Measurements from ENCODE around the gene RABAC1. TPM values are rescaled to one million over a fixed set of nuclear protein-coding genes. Genes with fewer than 3 reads are reported as not detected.

RABAC1 gene
- total RNA-seq, 1 experiment from 2014 or later, result 114 TPM

DNA sequence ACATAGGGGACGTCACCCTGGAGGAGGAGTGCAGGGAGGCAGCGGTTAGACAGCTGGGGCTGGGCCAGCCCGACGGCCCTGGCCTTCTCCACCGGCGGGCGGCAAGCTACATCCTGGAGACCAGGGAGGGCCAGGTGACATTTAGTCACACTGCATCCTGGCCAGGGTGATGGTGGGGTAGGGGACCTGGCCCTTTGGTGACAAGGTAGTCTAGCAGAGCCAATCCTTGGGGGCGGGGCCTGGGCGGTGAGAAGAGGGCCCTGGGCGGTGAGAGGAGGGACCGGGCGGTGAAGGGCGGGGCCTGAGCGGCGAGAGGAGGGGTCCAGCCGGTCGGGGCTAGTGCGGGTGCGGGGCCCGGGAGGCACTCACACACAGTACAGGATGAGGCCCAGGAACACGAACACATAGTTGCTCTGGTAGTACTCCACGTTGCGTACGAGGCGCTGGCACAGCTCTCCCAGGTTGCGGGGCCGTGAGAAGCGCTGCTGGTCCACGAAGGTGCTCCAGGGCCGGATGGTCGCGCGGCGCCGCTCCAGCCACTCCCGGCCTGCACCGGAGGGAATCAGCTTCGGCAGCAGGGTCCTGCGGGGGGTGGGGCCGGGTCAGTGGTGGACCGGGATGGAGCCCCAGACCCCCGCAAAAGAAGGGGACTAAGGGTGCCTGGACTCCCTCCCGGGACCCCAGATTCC lies 610 bp downstream of the RABAC1 start:
- Histone ChIP-seq H3K36me3 (ENCODE audit: insufficient read depth, low read length, poor library complexity, severe bottlenecking) (peaks cover 3% of the 10 kb centered on the region), H3K4me3 (ENCODE audit: low read depth, low read length, poor library complexity, severe bottlenecking) (peak overlapping the region; percentile 84), H3K4me1 (ENCODE audit: insufficient read depth, low read length, poor library complexity, severe bottlenecking) (peaks cover 7% of the 10 kb centered on the region), H3K9me3 (ENCODE audit: low read depth, low read length, poor library complexity, severe bottlenecking) (no peaks in the 10 kb centered on the region), H3K27ac (ENCODE audit: low read depth, low read length, poor library complexity, severe bottlenecking) (peak overlapping the region; percentile 70), H3K27me3 (replicated peaks; ENCODE audit: insufficient read depth, low read depth, low read length, poor library complexity) (no peaks in the 10 kb centered on the region)
- DNase-seq (ENCODE audit: low spot score), result peak; percentile 85
- ChIA-PET POLR2A (ENCODE audit: low non-redundant PET) (interaction anchor here (0.7 kb wide), 1 partner anchor 322 kb away, joined by 4 read pairs; no protein-coding TSS in a partner anchor), CTCF (interaction anchor here (0.6 to 3.0 kb wide), 5 partner anchors 77 to 205 kb away, joined by 3 to 11 read pairs (median 5); no protein-coding TSS in a partner anchor)
- BruUV-seq (replicated peaks), result no TSS peak
- TF ChIP-seq, protein P1, sequence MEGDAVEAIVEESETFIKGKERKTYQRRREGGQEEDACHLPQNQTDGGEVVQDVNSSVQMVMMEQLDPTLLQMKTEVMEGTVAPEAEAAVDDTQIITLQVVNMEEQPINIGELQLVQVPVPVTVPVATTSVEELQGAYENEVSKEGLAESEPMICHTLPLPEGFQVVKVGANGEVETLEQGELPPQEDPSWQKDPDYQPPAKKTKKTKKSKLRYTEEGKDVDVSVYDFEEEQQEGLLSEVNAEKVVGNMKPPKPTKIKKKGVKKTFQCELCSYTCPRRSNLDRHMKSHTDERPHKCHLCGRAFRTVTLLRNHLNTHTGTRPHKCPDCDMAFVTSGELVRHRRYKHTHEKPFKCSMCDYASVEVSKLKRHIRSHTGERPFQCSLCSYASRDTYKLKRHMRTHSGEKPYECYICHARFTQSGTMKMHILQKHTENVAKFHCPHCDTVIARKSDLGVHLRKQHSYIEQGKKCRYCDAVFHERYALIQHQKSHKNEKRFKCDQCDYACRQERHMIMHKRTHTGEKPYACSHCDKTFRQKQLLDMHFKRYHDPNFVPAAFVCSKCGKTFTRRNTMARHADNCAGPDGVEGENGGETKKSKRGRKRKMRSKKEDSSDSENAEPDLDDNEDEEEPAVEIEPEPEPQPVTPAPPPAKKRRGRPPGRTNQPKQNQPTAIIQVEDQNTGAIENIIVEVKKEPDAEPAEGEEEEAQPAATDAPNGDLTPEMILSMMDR (conservative IDR thresholded peaks at IDR 0.05; ENCODE audit: low read depth, low read length), result no peak
- TF ChIP-seq EZH2 (IDR thresholded peaks at IDR 0.05; ENCODE audit: borderline replicate concordance, low read depth, low read length, poor library complexity, severe bottlenecking), result no peak
- intact Hi-C loops (cut with micrococcal nuclease; ENCODE audit: unreplicated experiment), result loop anchor here (2.0 to 10.0 kb wide), 2 partner anchors 74 to 164 kb away; partner anchors contain the start of gene CEACAM3

DNA sequence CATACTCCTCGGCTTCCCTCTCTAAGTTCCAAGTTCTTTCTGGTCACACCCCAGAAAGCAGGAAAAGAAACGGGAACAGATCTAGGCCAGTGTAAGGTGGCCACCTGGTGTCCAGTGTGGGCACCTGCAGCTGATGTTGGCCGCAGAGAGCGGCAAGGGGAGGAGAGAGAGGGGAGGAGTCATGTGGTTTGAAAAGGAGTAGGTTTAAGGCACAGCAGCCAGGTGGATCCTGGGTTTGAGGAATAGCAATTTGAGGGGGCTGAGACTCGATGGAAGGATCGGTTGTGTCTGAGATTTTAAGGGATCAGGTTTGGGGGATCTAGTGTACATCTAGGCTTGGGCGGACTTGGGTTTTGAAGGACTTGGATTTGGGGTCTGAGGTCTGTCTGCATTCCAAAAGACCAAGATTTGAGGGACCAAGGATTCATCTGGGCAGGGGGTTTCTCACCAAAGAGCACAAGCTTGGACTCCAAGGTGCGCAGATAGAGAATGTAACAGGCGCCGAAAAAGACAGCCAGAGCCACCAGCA lies 1.2 kb downstream of the RABAC1 start:
- no peaks in the 10 kb centered on the region for H3K9me3 ChIP-seq (ENCODE audit: low read depth, low read length, poor library complexity, severe bottlenecking)
- peak; percentile 86 for DNase-seq (ENCODE audit: low spot score)
- H3K27me3 ChIP-seq (replicated peaks; ENCODE audit: insufficient read depth, low read depth, low read length, poor library complexity), result no peaks in the 10 kb centered on the region
- H3K27ac ChIP-seq (ENCODE audit: low read depth, low read length, poor library complexity, severe bottlenecking), result peak overlapping the region; percentile 41
- TF ChIP-seq, protein P1 (conservative IDR thresholded peaks at IDR 0.05; ENCODE audit: low read depth, low read length), result peak; percentile 74
- TF ChIP-seq EZH2 (IDR thresholded peaks at IDR 0.05; ENCODE audit: borderline replicate concordance, low read depth, low read length, poor library complexity, severe bottlenecking), result no peak
- peaks cover 7% of the 10 kb centered on the region for H3K4me1 ChIP-seq (ENCODE audit: insufficient read depth, low read length, poor library complexity, severe bottlenecking)
- H3K4me3 ChIP-seq (ENCODE audit: low read depth, low read length, poor library complexity, severe bottlenecking), result peak overlapping the region; percentile 84
- TSS peak; percentile 53 for BruUV-seq (replicated peaks)
- intact Hi-C loops (cut with micrococcal nuclease; ENCODE audit: unreplicated experiment), result loop anchor here (2.0 to 10.0 kb wide), 2 partner anchors 75 to 163 kb away; partner anchors contain the start of gene CEACAM3
- H3K36me3 ChIP-seq (ENCODE audit: insufficient read depth, low read length, poor library complexity, severe bottlenecking), result peaks cover 3% of the 10 kb centered on the region
- CTCF ChIA-PET, result interaction anchor here (0.6 to 3.0 kb wide), 2 partner anchors 154 to 165 kb away, joined by 5 to 11 read pairs; no protein-coding TSS in a partner anchor
- POLR2A ChIA-PET (ENCODE audit: low non-redundant PET), result interaction anchor here (0.9 kb wide), 1 partner anchor 110 kb away, joined by 3 read pairs; no protein-coding TSS in a partner anchor

DNA sequence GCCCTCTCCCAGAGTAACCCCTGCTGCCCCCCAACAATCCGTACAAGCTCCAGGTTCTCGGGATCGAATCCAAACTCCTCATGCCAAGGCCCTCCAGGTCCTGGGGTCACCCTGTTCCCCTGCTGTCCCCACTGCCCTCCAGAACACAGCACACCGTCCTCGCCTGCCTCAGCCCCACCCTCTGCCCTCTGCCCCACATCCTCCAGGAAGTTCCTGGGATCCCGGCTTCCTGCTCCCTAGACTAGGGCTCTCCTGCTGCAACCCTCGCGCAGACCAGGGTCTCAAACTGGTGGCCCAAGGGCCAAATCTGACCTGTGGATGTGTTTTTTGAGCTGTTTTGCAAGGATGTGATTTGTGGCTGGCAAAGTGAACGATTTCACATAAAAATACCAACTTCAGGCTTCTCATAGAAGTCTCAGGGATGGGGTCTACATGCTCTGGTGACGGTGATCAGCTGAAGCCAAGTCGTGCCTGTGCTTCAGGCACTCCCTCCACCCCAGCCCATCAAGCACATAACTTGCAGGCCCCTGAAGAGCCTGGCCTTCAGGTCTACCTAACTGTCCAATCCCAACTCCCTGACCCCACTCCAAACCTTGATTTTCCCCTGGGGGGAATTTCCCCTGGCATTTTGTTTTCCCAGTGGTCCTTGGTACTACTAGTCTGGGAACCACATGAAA lies 1.8 kb downstream of the RABAC1 start:
- ChIA-PET POLR2A (ENCODE audit: low non-redundant PET) (interaction anchor here (0.9 kb wide), 1 partner anchor 111 kb away, joined by 3 read pairs; no protein-coding TSS in a partner anchor), CTCF (interaction anchor here (0.8 to 3.0 kb wide), 2 partner anchors 113 to 164 kb away, joined by 3 to 11 read pairs; partner anchors contain the start of genes DMRTC2 and LYPD4)
- intact Hi-C loops (cut with micrococcal nuclease; ENCODE audit: unreplicated experiment), result loop anchor here (10.0 kb wide), 1 partner anchor 162 kb away; the partner anchor contains the start of gene CEACAM3
- no peak overlapping the region for H3K27ac ChIP-seq (ENCODE audit: low read depth, low read length, poor library complexity, severe bottlenecking)
- peaks cover 7% of the 10 kb centered on the region for H3K4me1 ChIP-seq (ENCODE audit: insufficient read depth, low read length, poor library complexity, severe bottlenecking)
- H3K4me3 ChIP-seq (ENCODE audit: low read depth, low read length, poor library complexity, severe bottlenecking), result no peak overlapping the region
- peaks cover 3% of the 10 kb centered on the region for H3K36me3 ChIP-seq (ENCODE audit: insufficient read depth, low read length, poor library complexity, severe bottlenecking)
- BruUV-seq (replicated peaks), result no TSS peak
- H3K9me3 ChIP-seq (ENCODE audit: low read depth, low read length, poor library complexity, severe bottlenecking), result no peaks in the 10 kb centered on the region
- no peaks in the 10 kb centered on the region for H3K27me3 ChIP-seq (replicated peaks; ENCODE audit: insufficient read depth, low read depth, low read length, poor library complexity)
- no peak for DNase-seq (ENCODE audit: low spot score)
- TF ChIP-seq EZH2 (IDR thresholded peaks at IDR 0.05; ENCODE audit: borderline replicate concordance, low read depth, low read length, poor library complexity, severe bottlenecking), result no peak
- TF ChIP-seq, protein P1 (conservative IDR thresholded peaks at IDR 0.05; ENCODE audit: low read depth, low read length), result no peak
